ENCODE measurements around the gene ZNF609.

GRCh38 chr15:64604319-64604718, 143.9 kb downstream of the ZNF609 start:
- TF ChIP-seq CTCF (IDR thresholded peaks at IDR 0.05) (no peak), POLR2A (IDR thresholded peaks at IDR 0.05) (no peak)

Data from body of pancreas (tissue), 4 donors.